Hepatocyte (in vitro differentiated cells): ENCODE data around the gene FAM131C. TPM values are rescaled to one million over a fixed set of nuclear protein-coding genes. Genes with fewer than 3 reads are reported as not detected.

ENCODE experiments used
- DNase-seq: peaks from one replicate; pipeline ENCODE4 v3.0.0-alpha.2; 2016; ENCODE audit warnings: low spot score
- H2AFZ ChIP-seq: fragments of 200-600 bp; sonication (generic); 2 replicates; pipeline ENCODE4 v1.6.0; 2016; ENCODE audit warnings: antibody characterized with exemption, mild to moderate bottlenecking
- H3K27ac ChIP-seq: fragments of 200-600 bp; sonication (generic); 2 replicates; pipeline ENCODE4 v1.5.1; 2016; ENCODE audit warnings: mild to moderate bottlenecking
- H3K27me3 ChIP-seq: fragments of 200-600 bp; sonication (generic); 2 replicates; pipeline ENCODE4 v1.6.1; 2016
- H3K36me3 ChIP-seq: fragments of 200-600 bp; sonication (generic); replicated peaks from 2 replicates; pipeline ENCODE4 v1.5.1; 2016; ENCODE audit warnings: low read depth; ENCODE audit not compliant: insufficient read depth
- H3K4me1 ChIP-seq: fragments of 200-600 bp; sonication (generic); 2 replicates; pipeline ENCODE4 v1.5.1; 2016; ENCODE audit warnings: mild to moderate bottlenecking, moderate library complexity; ENCODE audit not compliant: insufficient read depth
- H3K4me2 ChIP-seq: fragments of 200-600 bp; sonication (generic); 2 replicates; pipeline ENCODE4 v1.6.0; 2016
- H3K4me3 ChIP-seq: fragments of 200-600 bp; sonication (generic); 2 replicates; pipeline ENCODE4 v1.5.1; 2016; ENCODE audit warnings: mild to moderate bottlenecking
- H3K79me2 ChIP-seq: fragments of 200-600 bp; sonication (generic); 2 replicates; pipeline ENCODE4 v1.6.0; 2017; ENCODE audit warnings: mild to moderate bottlenecking
- H3K9me2 ChIP-seq: fragments of 200-600 bp; sonication (generic); replicated peaks from 2 replicates; pipeline ENCODE4 v1.6.0; 2017; ENCODE audit warnings: mild to moderate bottlenecking; ENCODE audit not compliant: insufficient read depth
- H3K9me3 ChIP-seq: fragments of 200-600 bp; sonication (generic); 2 replicates; pipeline ENCODE4 v1.5.1; 2016; ENCODE audit warnings: low read depth, mild to moderate bottlenecking
- H4K20me1 ChIP-seq: fragments of 200-600 bp; sonication (generic); 2 replicates; pipeline ENCODE4 v1.6.0; 2016; ENCODE audit warnings: mild to moderate bottlenecking; ENCODE audit not compliant: insufficient read depth, poor library complexity, severe bottlenecking
- EZH2 ChIP-seq: fragments of 200-600 bp; sonication (generic); IDR thresholded peaks from 2 replicates; pipeline ENCODE4 v1.6.1; 2016; ENCODE audit warnings: antibody characterized with exemption, mild to moderate bottlenecking, borderline replicate concordance
- EZH2phosphoT487 ChIP-seq: fragments of 200-600 bp; sonication (generic); IDR thresholded peaks from one replicate; pipeline ENCODE4 v1.6.1; 2018; ENCODE audit warnings: antibody characterized with exemption, mild to moderate bottlenecking, low read depth, moderate library complexity; ENCODE audit not compliant: unreplicated experiment, severe bottlenecking
- WGBS: methylation state at CpG from one replicate; pipeline ENCODE4 v1.1.6; 2016; ENCODE audit warnings: low lambda C conversion rate; ENCODE audit errors: missing lambda C conversion rate; 5-methylcytosine and 5-hydroxymethylcytosine counted together
- polyA plus RNA-seq: library from polyadenylated mRNA; unstranded; fragments of >200 nt; fragmentation: Nextera tagmentation; extraction: Ambion mirVana; gene quantifications from 2 replicates; pipeline ENCODE4 v1.2.1, GENCODE V29; 2016
- total RNA-seq: library from RNA; depleted of rRNA; stranded (reverse); fragments of >200 nt; gene quantifications from 2 replicates; pipeline ENCODE4 v1.2.3, GENCODE V29; 2014
- TF ChIP-seq, protein P1 (sequence below): fragments of 200-600 bp; sonication (generic); IDR thresholded peaks from 2 replicates; pipeline ENCODE4 v1.5.1; 2016; ENCODE audit warnings: antibody characterized with exemption, mild to moderate bottlenecking; ENCODE audit not compliant: poor library complexity

FAM131C gene
- total and polyA plus RNA-seq, 2 experiments from 2014 or later: 3.5 to 7.5 TPM

DNA sequence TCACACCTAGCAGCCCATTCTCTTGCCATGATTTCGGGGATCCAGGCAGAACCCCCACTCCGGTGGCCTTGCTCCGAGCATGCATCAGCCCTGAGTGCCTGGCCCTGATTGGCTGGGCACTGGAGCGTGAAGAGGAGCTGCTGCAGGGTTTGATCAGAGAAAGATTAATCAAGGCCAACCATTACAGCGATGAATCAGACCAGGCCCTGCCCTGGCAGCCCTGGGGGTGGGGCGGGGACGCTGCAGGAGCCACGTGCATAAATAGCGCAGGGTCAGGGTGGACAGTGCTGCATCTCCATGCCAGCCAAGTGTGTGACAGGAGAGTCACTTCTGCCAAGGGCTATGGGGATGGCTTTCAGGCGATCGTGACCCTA, 3.4 kb upstream of the FAM131C start:
- DNase-seq: no peak
- no peaks in the 10 kb centered on the region for H3K27me3 ChIP-seq
- H3K36me3 ChIP-seq: no peaks in the 10 kb centered on the region
- TF ChIP-seq EZH2: no peak
- TF ChIP-seq, protein P1, sequence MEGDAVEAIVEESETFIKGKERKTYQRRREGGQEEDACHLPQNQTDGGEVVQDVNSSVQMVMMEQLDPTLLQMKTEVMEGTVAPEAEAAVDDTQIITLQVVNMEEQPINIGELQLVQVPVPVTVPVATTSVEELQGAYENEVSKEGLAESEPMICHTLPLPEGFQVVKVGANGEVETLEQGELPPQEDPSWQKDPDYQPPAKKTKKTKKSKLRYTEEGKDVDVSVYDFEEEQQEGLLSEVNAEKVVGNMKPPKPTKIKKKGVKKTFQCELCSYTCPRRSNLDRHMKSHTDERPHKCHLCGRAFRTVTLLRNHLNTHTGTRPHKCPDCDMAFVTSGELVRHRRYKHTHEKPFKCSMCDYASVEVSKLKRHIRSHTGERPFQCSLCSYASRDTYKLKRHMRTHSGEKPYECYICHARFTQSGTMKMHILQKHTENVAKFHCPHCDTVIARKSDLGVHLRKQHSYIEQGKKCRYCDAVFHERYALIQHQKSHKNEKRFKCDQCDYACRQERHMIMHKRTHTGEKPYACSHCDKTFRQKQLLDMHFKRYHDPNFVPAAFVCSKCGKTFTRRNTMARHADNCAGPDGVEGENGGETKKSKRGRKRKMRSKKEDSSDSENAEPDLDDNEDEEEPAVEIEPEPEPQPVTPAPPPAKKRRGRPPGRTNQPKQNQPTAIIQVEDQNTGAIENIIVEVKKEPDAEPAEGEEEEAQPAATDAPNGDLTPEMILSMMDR: no peak
- no peak for TF ChIP-seq EZH2phosphoT487
- no peak overlapping the region for H3K4me3 ChIP-seq
- H2AFZ ChIP-seq: no peak overlapping the region
- 89% methylated on average over 11 of the region's 11 CpGs for WGBS
- H3K4me2 ChIP-seq: no peak overlapping the region
- H3K9me2 ChIP-seq: no peaks in the 10 kb centered on the region
- H3K9me3 ChIP-seq: no peaks in the 10 kb centered on the region
- H3K79me2 ChIP-seq: no peaks in the 10 kb centered on the region
- no peaks in the 10 kb centered on the region for H4K20me1 ChIP-seq
- peaks cover 7% of the 10 kb centered on the region for H3K4me1 ChIP-seq
- H3K27ac ChIP-seq: no peak overlapping the region

DNA sequence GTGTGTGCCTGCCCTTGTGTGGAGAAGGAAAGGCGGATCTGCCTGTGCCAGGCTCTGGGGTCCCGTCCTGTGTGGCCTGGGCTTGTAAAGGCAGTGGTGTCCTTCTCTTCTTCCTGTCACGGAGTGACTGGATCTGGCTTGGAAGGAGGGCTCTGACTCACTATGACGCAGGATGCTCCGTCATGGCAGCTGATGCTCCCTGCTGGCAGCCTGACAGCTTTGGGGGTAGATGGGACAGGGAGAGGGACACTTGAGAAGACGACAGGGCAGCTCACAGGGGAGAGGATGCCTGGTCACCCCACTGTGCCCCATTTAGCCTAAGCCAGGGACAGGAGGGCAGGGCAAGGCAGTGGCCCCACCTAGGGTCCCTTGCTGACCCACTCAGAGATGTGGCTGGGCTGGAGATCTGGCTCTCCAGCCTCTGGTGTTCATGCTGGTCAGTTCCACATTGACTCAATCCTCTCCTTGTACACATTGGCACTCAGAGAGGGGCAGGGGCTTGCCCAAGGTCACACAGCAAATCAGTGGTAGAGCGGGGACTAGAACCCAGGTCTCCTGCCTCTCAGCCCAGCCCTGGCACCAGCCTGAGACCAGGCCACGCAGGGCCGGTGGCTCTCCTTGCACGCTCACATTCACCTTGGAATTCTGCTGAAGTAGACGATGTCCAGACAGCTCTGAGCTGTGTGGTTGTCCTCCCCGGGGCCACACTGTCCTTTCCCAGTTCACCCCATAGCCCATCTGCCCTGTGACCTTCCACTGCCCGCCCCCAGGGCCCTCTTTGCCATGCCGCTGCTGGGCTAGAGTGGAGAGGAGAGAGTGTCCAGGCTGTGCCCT, 2.8 kb upstream of the FAM131C start:
- H3K4me2 ChIP-seq: no peak overlapping the region
- no peaks in the 10 kb centered on the region for H3K27me3 ChIP-seq
- no peaks in the 10 kb centered on the region for H3K9me3 ChIP-seq
- 76% methylated on average over 14 of the region's 14 CpGs for WGBS
- TF ChIP-seq EZH2 (no peak), EZH2phosphoT487 (no peak)
- TF ChIP-seq, protein P1: no peak
- H3K9me2 ChIP-seq: no peaks in the 10 kb centered on the region
- no peaks in the 10 kb centered on the region for H4K20me1 ChIP-seq
- no peak for DNase-seq
- H2AFZ ChIP-seq: no peak overlapping the region
- H3K4me1 ChIP-seq: peaks cover 7% of the 10 kb centered on the region
- H3K79me2 ChIP-seq: no peaks in the 10 kb centered on the region
- H3K27ac ChIP-seq: no peak overlapping the region
- no peaks in the 10 kb centered on the region for H3K36me3 ChIP-seq
- H3K4me3 ChIP-seq: no peak overlapping the region

DNA sequence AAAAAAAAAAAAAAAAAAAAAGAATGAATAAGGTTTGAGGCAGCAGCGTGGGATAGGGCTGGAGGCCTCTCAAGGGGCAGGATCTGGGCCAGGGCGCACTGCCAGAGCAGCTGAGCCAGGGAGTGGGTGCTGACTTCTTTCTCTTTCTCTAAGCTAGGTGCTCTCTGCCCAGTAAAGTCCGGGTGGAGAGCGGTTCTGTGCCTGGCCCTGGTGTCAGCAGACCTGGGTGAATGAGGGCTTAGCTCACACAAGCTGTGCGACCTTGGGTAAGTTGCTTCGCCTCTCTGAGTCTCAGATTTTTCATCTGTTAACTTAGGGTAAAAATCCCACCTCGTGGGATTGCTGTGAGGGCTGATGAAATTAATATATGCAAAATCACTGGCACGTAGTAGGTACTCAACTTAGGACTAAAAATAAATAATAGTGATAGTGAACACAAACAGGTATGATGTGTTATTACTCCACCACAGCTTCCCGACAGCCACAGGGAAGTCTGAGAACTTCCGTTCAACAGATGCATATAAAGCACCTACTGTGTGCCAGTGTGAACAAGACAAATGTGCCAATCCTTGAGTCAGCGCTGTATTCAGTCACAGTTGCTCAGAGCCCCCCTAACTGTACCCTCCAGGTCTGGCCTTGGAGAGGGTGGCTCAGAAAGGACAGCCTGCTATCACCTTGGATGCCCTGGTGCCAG, 2.0 kb upstream of the FAM131C start:
- Histone ChIP-seq H2AFZ (no peak overlapping the region), H3K9me3 (no peaks in the 10 kb centered on the region), H3K79me2 (no peaks in the 10 kb centered on the region), H3K9me2 (no peaks in the 10 kb centered on the region), H3K4me1 (peaks cover 7% of the 10 kb centered on the region), H3K4me3 (no peak overlapping the region), H3K36me3 (no peaks in the 10 kb centered on the region), H4K20me1 (no peaks in the 10 kb centered on the region), H3K27ac (no peak overlapping the region), H3K27me3 (no peaks in the 10 kb centered on the region), H3K4me2 (no peak overlapping the region)
- TF ChIP-seq, protein P1: no peak
- no peak for TF ChIP-seq EZH2
- no peak for TF ChIP-seq EZH2phosphoT487
- peak; percentile 58 for DNase-seq
- 91% methylated on average over 11 of the region's 11 CpGs for WGBS
